HG03469 (cell line): Measurements from ENCODE around the gene ALDH1B1.

ENCODE experiments used
- ATAC-seq: cut with Tn5 transposase; IDR thresholded peaks from one replicate; pipeline ENCODE4 v1.9.1; 2021; ENCODE audit warnings: mild to moderate bottlenecking, moderate library complexity, moderate number of reproducible peaks; ENCODE audit not compliant: unreplicated experiment

The ALDH1B1 gene

DNA sequence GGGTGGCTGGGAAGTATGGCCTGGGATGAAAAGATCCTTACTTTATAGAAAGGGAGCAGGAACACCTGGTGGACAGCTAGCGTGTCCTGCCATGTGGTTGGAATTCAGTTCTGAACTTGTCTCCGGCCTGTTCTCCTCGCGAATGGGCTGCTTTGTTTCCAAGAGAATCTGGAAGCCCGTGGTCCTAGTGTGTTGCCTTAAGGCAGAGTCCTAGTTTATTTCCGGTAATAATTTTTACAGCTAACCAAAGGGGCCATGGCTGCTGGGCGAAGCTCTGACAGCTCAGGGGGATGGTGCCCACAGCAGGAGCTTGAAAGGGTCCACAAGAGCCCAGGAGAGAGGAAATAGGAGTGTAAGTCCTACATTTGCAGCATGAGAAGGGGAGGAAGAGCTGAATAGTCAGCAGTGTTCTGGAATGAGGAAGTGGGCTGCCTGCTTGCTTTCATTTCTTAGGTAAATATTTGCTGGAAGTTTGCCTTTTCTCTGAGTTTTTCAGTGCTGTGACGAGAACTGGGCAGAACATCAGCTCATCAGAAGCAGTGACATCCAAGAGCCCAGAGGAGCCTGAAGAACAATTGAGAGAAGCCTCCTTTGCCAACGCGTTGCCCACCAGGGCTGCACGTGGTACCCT is 44.8 kb downstream of the ALDH1B1 start:
- ATAC-seq: no peak

DNA sequence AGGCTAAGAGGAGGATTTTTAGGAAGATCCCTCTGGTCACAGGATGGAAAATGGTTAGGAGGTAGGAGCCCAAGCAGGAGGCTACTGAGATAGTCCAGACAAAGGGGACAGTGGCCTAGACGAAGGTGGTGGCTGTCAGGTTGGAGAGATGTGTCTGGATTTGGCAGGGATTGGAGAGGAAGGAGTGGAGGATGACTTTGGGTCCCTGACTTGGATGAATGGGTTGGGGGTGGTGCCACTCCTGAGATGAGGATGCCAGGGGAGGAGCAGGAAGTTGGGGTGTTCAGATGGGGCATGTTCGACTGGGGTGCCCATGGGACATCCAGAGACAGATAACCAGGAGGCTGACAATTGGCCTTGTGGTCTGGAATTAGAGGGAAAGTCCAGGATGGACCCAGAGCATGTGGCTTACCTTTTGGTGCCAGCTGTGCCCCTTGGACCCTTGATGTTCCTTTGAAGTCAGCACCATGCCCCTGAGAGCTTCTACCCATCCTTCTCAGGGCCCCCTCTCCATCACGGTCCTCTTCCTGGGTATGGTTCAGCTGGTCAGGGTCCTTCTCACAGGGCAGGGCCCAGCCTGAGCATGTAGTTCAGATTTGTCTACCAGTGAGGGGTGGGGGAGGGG is 46.9 kb downstream of the ALDH1B1 start:
- ATAC-seq: no peak

DNA sequence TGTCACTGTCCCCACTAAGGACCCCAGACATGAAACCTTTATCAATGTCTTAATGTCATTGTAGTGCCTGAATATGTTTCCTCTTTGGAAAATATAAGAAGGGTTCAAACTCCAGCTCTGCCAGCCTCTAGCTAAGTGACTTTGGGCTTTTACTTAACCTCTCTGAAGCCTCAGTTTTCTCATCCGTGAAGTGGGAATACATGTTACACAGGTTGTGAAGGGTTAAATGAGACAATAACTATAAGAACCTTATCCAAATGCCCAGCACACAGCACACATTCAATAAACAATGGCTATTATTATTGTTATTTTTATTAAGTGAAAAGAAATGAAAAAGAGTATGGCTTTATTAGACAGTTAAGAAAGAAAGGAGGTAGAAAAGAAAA is 47.4 kb downstream of the ALDH1B1 start:
- ATAC-seq: no peak

DNA sequence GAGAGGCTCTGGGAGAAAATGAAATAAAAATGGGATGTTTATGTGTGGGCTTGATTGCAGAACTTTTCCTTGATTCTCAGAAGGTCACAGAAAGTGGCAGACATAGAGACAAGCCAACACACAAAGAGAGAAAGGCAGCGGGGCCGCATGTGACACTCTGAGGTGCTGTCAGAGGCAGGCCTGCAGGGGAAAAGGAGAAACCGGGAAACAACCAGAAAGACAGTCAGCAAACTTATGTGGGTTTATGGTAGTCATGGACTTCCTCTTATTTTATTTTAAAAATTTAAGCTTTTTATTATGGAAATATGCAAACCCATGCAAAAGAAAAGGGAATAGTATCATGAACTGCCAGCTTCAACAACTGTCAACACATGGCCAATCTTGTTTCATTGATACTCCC is 48.0 kb downstream of the ALDH1B1 start:
- ATAC-seq: no peak

DNA sequence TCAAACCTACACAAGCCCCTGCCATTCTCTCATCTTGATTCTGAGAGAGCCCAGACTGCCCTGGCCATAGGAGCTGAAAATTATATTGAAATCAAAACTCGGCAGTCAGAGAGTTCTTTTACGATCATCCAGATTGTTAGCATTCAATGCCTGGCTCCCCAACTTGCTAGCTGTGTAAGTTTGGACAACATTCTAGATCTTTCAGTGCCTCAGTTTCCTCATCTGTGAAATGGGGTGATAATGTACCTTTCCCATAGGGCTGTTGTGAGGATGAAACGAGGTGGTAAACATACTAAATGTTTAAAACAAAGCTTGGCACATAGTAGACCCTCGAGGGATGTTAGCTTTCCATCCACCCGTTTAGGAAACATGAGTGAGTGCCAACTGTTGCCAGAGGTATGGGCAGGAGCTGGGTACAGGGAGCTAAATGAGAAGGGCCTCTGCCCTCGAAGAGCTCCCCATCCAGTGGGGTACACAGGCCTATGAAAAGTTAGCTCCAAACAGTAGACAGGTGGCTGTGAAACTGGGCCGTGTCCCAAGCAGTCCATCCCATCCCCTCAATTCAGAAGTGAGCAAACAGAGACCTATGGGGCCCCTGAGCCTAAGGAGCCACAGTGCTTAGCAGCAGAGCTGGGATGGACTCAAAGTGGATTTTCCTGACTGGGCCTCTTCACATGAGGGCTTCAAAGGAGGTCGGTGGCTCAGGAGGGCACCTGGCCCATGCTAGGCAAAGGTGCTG is 49.0 kb downstream of the ALDH1B1 start:
- ATAC-seq: no peak

DNA sequence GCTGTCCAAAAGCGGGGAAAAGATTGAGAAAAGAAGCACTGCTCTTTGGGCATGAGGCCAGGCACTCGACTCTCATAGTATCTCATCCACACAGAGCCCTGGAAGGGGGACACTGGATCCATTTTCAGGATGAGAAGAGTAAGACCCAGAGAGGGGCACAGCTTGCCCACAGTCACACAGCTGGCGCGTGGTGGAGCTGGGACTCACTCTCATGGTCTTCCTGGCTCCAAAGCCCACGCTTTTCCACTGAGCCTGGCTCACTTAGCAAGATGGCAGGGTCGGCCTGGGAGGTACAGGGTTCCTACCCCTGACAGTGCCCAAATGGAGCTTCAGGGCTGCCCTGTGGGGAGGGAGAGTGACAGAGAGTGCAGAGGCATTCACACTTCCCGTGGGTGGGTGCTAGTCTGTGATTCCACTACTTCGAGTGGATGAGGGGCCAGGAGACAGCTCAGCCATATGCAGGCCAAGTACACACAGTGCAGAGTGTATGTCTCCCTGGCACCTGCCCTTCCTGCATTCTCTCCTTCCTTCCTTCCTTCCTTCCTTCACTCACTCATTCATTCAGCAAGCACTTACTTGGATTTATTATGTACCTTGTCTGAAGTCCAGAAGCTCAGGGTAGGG is 50.1 kb downstream of the ALDH1B1 start:
- no peak for ATAC-seq

DNA sequence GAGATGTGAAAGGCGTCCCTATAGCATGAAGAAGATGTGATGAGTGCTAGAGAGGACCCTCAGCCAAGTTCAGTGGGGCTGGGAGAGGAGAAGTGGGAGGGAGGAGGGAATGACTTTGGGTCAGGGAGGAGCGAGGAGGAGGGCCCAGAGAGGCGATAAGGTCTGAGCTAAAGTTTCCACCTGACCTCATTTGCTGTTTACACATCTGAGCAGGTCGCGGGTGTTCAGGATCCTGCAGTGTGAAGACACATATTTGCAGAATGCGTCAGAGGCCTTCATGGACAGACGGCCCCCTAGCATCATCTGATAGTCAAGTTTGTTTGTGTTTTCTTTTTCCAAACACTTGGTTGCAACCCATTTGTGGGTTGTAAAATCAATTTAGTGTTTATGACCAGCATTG is 50.7 kb downstream of the ALDH1B1 start:
- no peak for ATAC-seq

DNA sequence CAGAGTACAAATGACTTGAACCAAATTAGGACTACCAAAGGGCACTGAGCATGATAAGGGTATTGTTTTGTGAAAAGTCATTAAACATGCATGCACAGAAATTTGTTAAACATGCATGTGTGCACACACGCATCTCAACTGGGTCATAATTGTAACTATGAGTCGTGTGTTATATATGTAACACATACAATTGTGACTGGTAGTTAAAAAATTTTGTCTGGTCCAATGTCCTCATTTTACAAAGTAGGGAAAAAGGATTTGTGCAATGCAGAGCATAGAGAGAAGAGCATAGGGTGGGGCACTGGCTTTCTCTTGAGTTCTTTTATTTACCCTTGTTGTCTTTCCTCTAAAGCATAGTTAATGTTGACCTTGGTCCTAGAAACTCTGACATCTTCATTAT is 51.1 kb downstream of the ALDH1B1 start:
- ATAC-seq: no peak

DNA sequence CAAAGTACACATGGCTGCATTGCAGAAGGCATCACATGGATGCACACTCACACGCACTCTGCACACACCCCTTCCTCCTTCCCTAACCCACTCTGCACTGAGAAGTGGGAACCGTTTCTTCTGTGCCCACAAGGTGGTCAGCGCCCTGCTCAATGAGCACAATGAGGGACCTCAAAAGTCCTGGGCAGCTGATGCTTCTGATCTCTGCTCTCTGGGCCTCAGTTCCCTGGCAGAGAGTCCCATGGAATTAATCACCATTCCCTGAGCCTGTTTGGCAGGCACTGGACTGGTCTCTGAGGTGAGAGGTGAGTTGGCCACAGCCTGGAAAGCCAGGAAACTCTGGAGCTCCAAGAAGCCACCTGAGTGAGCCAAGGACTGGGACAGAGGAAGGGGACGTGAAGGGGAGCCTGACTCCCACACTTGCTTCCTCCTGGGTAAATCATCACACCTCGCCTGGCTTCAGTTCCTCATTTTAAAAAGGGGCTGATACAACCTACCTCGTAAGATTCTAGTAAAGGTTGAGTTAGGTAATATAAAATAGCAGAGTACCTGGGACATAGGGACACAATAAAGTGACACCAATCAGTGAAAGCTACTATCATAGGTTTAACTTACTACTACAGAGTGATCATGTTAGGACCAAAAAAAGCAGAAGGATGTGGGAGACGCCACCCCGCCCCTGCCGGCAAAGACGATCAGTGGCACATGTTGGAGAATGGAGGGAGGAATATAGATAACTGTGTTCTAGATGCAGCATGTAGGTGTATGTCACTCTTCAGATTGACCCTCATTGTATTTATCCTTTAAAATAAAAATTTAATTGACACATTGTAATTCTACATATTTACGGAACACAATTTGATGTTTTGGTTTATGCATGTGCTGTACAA is 52.9 kb downstream of the ALDH1B1 start:
- ATAC-seq: peak; percentile 80

DNA sequence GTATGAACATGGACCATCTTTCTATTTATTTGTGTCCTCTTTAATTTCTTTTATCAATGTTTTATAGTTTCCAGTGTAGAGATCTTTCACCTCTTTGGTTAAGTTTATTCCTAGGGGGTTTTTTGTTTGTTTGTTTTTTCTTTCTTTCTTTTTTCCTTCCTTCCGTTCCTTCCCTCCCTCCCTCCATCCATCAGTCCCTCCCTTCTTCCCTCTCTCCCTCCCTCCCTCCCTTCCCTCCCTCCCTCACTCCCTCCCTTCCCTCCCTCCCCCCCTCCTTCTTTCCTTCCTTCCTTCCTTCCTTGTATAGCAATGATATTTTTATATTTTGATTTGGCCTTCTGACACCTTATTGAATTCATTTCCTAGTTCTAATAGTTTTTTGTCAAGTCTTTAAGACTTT is 55.2 kb downstream of the ALDH1B1 start:
- ATAC-seq: no peak
